ENCODE data around the gene CCT4.
A peak's percentile ranks its signal among the peaks of the same experiment; 100 is the strongest.
"Not testable (repeated sequence)": the region's sequence is repeated elsewhere in the genome, so short reads cannot be mapped to it uniquely, and the experiment has no call there.

CCT4 gene, protein sequence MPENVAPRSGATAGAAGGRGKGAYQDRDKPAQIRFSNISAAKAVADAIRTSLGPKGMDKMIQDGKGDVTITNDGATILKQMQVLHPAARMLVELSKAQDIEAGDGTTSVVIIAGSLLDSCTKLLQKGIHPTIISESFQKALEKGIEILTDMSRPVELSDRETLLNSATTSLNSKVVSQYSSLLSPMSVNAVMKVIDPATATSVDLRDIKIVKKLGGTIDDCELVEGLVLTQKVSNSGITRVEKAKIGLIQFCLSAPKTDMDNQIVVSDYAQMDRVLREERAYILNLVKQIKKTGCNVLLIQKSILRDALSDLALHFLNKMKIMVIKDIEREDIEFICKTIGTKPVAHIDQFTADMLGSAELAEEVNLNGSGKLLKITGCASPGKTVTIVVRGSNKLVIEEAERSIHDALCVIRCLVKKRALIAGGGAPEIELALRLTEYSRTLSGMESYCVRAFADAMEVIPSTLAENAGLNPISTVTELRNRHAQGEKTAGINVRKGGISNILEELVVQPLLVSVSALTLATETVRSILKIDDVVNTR

DNA sequence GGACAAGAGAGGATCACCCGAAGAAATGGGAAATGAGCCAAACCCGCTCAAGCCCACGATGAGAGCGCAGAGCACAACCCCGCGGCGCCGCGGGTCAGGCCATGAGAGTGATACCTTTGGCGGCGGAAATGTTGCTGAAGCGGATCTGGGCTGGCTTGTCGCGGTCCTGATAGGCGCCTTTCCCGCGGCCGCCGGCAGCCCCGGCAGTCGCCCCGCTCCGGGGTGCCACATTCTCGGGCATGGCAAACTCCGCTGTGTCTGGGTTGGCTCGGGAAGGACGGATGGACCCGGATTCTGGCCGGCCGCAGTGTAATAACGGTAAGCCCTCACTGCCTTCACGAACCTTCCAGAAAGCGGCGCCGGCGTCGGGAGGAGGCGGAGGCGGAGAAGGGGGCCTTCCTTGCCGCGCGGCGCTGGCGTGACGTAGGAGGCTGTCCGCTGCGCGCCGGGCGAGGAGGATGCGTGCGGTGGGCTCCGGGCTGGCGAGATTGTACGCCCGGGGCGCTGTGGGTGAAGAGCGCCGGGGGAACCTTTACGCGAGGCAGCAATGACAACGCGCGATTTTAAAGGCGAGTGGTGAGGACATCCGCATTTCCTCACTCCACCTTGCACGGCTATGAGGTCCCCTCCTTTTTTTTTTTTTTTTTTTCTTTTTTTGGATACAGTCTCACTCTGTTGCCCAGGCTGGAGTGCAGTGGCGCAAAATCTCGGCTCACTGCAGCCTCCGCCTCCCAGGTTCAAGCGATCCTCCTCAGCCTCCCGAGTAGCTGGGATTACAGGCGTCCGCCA, at the start of gene CCT4:
TSS of gene CCT4 (minus strand) at position 390 of the 789 bp plus-strand sequence. CDS start at position 241, 149 bp downstream.
- peak; percentile 82 for DNase-seq (ENCODE audit: low spot score)

DNA sequence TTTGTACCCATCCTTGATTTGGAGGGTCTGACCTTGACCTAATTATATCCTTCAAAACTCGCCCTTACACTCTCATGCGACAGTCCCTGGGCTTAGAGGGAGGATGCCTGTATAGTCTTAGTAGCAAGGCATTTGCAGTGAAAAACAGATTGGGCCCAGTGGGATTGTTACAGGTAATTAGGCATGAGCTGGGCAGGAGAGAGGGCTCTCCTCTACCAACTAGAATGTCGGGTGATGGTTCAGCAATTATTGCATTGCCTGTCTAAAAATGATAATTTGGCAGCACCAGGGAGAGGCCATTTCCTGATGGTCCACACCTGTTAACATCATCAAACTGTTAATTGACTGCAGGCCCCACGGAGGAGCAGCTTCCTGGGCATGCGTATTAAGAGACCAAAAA, 49.4 kb upstream of the CCT4 start:
- DNase-seq (ENCODE audit: low spot score), result peak; percentile 84

DNA sequence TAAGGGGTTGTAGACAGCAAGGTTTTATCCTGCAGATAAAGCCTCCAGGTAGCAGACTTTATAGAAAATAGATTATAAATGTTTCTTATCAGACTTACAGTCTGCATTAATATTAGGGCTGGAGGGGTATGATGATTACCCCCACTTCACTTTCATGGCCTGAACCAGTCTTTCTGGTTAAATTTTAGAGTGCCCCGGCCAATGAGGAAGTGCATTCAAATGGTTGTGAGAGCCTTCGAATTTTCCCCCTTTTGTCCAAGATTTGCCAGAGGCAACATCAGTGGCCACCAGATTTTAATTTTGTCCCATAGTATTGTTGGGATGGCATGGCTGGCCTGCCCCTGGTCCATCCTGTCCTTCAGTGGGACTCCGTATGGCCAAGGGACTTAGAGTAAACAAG, 48.6 kb upstream of the CCT4 start:
- no peak for DNase-seq (ENCODE audit: low spot score)

DNA sequence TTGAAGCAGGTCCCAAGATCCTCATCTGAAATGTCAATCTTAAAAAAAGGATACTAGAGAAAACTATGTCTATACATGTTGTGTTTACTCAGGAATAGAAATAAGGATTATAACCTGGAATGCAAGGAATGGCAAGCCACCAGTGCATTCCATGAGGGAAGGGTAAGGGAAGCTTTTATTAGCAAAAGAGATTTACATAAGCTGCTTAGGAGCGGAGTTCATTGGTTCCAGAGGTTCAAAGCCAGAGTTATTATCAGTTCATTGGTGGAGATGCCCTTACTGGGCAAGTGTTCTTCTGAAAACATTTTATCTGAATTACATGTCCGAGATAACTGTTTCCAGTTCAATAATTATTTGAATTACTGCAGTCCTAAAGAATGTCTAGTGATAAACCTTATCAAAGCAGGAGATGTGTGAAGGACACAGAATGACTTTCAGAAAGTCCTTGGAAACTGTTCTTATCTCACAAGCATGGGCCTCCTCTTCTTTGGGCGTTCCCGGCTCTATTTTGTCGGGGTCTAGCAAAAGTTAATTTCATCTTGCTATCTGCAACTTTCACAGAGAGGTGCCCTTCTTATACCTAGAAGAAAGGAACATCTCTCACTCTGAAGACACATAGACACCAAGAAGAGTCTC, 40.5 kb upstream of the CCT4 start:
- no peak for DNase-seq (ENCODE audit: low spot score)

DNA sequence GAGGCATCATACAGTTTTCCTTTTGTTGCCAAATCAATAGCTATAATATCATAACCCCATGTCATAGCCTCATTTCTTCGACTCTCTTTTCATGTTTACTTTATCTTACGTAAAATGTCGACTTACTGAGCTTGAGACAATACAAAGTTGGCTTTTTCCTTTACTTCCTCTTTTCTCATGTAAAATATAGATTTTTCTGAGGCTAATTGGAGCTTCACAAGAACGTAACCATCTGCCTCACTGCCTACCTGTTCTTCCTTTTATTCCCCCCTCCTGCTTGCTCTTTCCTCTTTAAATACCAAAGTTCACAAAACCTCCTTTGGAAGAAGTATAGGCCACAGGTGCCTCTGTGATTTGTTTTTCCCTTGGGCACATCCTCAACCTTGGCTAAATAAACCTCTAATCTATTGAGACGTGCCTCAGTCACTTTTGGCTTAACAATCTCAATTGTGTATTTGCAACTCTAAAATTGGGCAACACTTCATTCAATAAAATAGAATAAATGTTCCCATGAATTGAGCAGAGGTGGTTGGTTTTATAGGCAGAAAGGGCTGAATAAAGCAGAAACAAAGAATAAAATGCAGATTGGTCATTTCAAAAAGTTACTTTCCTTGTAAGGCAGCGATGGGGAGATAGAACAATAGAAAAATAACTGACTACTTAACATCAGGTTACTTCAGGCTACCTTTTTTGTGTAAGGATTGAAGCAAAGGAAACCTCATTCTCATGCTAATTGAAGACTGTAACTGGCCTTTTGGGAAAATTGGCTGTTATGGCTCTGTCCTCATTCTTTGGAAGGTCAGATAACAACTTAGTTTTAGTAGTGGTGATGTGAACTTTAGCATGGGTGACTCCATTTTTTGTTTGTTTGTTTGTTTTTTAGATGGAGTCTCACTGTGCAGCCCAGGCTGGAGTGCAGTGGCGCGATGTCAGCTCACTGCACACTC, 38.3 kb upstream of the CCT4 start:
- no peak for DNase-seq (ENCODE audit: low spot score)

DNA sequence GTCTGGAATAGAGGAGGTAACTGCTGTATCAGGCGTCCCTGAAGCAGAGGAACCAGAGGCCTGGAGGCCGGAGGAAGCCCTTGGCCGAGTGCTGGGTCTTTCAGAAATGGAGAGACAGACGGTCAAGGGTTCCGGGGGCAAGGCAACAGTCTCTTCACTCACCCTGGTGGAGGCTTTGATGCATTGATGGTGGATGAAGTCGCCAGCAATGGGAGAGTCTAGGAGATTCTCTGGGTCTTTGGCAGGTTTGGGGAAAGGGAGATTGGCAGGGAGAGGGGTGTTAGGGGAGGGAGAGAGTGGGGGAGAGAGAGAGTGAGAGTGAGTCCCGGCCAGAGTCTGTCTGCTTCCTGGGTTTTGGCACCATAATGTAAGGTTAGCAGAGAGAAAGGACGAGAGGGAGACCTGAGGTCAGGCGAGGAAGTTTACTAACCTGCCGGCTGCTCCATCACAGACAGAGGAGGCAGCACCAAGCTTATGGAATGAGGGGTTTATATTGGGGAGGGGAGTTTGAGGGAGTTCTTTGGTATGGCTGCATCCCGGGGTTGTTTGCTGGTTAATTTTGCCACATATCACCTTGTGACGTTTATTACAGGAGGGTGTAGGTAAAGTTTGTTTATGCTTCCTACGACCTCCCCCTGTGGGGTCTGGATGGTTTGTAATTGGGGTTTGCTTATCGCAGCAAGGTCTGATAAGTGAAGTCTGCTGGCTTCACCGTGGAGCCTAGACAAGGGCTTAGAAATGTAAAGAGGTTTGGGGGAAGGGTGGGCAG, 36.6 kb upstream of the CCT4 start:
- DNase-seq (ENCODE audit: low spot score), result no peak

DNA sequence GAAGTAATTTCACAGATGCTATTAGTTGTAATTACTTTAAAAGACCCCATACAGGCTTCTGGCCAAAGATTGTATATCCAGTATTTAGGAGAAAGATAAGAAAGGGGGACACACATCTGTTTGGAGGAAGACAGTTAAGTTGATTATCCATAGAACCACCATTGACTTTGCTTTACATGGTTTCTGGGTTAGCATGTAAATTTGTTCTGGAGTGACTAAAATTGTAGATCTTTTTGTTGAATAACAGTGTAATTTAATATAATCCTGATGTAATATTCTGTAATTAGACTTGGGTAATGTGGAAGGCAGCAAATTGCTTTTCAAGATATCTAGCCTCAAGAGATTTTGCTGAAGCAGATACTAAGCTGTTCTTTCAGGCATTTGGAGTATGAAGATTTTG, 34.3 kb upstream of the CCT4 start:
- DNase-seq (ENCODE audit: low spot score), result no peak

DNA sequence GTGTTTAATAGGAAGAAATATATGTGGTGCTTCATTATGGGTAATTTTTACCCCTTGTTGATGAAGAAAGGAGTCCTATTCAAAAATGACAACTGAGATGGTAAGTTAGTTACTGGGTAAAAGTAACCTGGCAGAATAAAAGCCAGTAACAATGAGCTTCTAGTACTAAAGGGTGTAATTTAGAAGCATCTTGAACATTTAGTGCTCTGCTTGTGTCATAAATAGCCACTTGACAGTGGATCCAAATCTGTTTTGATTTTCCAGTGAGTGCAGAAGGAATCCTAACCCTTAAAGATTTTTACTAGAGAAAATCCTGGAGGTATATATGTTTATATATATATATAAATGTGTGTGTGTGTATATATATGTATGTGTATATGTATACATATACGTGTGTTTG, 32.1 kb upstream of the CCT4 start:
- no peak for DNase-seq (ENCODE audit: low spot score)

DNA sequence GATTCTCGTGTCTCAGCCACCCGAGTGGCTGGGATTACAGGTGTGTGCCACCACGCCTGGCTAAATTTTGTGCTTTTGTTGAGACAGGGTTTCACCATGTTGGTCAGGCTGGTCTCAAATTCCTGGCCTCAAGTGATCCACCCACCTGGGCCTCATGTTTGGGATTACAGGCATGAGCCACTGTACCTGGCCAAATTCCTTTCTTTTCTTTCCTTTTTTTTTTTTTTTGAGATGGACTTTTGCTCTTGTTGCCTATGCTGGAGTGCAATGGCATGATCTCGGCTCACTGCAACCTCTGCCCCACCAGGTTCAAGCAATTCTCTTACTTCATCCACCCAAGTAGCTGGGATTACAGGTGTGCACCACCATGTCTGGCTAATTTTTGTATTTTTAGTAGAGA, 26.3 kb upstream of the CCT4 start:
- DNase-seq (ENCODE audit: low spot score), result not testable (repeated sequence)

DNA sequence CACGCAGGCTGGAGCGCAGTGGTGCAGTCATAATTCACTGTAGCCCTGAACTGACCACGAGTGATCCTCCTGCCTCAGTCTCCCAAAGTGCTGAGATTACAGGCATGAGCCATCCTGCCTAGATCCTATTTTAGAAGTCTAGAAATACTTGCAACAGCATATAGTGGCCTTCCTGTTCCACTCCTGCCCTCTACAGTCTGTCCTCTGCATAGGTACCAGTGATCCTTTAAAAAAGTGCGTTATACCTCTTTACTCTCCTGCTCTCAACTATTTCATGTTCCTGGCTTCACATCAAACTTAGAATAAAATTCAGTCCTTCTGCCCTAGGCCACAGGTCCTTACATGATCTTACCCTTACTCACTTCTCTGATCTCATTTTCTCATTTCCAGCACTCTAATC, 23.1 kb upstream of the CCT4 start:
- DNase-seq (ENCODE audit: low spot score), result peak; percentile 15

DNA sequence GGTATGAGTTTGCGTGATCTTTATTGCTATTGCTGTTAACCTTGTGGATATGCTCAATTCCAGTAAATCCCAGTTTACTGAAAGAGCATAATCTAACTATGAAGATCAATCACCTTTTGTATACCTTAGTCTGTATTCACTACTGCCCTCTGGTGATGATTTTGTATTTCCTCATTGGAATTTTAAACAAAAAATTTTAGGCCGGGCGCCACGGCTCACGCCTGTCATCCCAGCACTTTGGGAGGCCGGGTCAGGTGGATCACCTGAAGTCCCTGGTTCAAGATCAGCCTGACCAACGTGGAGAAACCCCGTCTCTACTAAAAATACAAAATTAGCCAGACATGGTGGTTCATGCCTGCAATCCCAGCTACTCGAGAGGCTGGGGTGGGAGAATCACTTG, 22.1 kb upstream of the CCT4 start:
- no peak for DNase-seq (ENCODE audit: low spot score)

DNA sequence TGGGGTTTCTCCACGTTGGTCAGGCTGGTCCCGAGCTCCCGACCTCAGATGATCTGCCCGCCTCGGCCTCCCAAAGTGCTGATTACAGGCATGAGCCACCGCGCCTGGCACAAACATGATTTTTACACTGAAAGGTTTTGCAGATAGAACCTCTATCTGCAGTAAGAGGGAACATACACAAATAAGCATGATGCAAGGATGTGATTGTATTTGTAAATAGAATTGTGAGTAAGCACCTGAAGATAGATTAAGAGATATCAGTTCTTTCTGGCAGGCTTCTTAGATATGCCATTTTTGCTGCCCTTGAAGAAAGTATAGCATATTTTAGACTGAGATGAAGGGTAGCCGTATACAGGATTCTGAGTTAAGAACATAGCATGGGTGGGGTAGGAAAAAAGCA, 20.7 kb upstream of the CCT4 start:
- no peak for DNase-seq (ENCODE audit: low spot score)

DNA sequence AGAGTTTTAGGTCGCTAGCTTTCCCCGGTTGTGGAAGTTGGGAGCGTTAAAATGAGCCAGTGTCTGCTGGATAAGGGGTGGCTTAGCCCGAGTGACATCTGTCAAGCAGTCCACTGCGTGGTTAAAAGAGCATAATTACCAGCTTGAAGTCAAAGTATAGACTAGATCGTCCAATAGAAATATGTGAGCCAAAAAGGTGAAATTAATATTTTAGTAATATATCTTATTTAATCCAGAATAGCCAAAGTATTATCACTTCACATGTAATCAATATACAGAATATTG, 17.7 kb upstream of the CCT4 start:
- no peak for DNase-seq (ENCODE audit: low spot score)

DNA sequence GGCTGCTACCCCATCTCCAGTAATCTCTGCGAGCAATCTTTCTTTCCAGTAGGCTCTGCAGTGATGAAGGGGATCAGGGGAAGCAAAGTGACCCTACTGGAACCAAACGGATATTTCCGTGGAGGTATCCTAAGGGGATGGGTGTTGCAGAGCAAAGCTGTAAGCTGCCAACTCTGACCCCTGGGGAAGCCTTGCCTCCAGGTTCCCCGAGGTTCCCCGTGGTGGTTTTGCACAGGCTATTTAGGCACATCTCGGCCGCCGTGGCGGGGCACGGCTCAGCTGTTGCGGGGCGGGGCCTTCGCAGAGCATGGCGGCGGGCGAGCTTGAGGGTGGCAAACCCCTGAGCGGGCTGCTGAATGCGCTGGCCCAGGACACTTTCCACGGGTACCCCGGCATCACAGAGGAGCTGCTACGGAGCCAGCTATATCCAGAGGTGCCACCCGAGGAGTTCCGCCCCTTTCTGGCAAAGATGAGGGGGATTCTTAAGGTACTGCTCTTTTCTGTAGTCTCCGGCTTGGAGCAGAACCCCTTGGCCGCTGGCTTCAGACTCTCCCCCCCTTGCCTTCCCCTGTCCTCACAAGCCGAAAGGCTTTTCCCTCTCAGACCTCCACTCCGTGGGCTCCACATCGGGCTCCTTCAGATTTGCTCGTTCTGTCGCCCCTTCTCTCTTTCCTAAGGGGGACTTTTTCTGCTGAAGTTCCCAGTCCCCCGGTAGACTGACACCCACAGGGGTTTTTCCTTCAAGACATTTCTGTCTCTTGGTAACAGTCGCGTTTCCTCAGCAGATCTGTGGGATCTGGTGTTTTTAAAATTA, 17.1 kb upstream of the CCT4 start, which contains the start of gene COMMD1:
TSS of gene COMMD1 (plus strand) at position 303 of the 814 bp plus-strand sequence. CDS start at position 308, 5 bp downstream.
- DNase-seq (ENCODE audit: low spot score), result peak; percentile 84

DNA sequence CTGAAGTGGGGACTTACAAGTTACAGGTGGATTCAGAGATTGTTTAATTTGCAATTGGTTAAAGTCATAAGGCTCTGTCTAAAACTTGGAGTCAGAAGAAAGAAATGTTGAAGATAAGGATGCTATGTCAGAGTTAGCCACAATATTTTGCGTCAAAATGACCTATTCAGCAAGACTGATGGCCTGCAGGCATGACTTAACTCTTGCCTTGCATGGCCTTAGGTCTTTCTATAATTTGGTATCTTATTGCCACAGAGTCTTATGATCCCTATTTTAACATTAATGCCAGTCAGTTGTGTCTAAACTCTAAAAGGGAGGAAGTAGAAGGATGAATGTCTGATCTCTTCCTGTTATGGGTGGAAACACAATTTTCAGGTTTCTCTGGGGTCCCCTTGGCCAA, 11.8 kb upstream of the CCT4 start:
- no peak for DNase-seq (ENCODE audit: low spot score)

DNA sequence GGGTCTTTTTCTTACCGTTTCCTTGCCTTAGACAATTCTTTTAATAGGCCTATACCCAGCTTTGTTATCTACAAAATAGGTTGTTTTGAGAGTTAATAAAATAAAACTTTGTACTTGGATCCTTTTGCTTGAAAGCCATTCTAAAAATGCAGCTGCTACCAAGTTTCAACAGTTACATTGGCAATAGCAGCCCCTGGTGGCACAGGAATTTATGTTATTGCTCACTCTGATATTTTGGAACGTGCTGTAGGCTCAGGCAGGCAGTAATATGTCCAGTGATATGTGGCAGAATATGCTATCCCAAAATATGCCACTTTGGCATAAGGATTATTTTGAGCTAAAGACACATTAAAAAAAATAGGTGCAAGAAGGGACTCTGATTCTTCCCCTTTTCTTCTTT, 10.4 kb upstream of the CCT4 start:
- no peak for DNase-seq (ENCODE audit: low spot score)

DNA sequence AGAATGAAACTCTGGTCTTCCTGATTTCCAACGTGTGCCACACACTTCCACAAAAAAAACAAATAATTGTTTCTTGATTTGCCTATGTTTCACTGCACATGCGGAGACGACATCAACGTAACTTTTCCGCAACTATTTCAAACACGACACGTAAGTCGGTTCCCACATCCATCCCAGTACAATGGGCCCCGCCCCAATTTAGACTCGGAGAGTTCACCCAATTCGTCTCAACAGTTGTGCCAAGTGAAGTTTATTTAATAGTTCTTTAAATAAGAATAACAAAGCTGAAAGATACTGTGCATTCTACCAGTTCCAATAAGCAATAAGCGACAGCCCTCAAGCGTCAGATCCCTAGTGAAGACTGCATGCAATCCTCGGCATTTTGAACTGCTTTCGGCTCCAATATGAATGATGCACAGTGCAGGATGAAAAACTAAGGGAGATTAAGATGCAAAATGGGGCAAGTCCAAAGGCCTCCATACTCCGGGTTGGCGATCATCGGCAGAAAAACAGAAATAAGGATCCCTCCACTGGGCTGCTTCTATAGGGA, 664 bp downstream of the CCT4 start:
- DNase-seq (ENCODE audit: low spot score), result no peak

DNA sequence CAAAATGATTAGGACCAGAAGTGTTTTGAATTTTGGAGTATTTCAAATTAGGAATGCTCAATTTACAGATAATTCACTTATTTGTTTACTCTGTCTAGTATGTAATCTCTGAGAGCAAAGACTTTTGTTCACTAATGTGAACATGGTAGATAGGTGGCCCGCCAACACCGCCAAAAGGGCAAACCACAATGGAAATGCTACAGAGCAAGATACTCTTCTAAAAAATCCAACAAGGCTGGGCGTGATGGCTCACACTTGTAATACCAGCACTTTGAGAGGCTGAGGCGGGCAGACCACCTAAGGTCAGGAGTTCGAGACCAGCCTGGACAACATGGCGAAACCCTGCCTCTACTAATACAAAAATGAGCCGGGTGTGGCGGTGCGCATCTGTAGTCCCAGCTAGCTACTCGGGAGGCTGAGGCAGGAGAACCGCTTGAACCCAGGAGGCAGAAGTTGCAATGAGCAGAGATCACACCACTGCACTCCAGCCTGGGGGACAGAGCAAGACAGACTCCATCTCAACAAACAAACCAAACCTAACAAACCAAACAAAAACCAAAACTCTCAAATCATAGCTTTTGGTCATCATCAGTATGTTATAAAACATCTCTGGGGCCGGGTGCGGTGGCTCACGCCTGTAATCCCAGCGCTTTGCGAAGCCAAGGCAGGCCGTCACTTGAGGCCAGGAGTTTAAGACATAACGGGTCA, 2.4 kb downstream of the CCT4 start:
- DNase-seq (ENCODE audit: low spot score), result no peak

DNA sequence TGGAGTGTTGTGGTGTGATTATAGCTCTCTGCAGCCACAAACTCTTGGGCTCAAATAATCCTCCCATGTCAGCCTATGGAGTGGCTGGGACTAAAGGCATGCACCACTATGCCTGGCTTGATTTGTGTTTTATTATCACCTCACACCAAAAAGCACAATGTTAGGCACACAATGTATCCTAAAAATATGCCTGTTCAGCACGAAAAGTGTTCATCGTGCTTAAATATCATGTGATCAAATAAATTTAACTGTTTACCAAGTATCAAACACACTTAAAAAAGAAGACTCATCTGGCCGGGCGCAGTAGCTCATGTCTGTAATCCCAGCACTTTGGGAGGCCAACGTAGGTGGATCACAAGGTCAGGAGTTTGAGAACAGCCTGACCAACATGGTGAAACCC, 5.6 kb downstream of the CCT4 start:
- no peak for DNase-seq (ENCODE audit: low spot score)

Measured in cerebellar cortex (tissue), 1 donor.